ENCODE measurements around the gene CYP26C1.
A peak's percentile ranks its signal among the peaks of the same experiment; 100 is the strongest.

Gene CYP26C1

GRCh38 chr10:93110472-93111146 lies 50.0 kb downstream of the CYP26C1 start:
- DNase-seq (ENCODE audit: low read depth in 1 of 2, low spot score in 1 of 2) = no peak

GRCh38 chr10:93113042-93113441 lies 52.4 kb downstream of the CYP26C1 start:
- DNase-seq (ENCODE audit: low read depth in 1 of 2, low spot score in 1 of 2) = no peak

GRCh38 chr10:93115661-93116383 lies 55.2 kb downstream of the CYP26C1 start:
- peak; percentile 45 to 65 for DNase-seq (ENCODE audit: low read depth in 1 of 2, low spot score in 1 of 2)

All from activated CD4-positive, alpha-beta T cell treated with anti-CD3 and anti-CD28 coated beads, Interleukin-2, amount 50 U/mL, for 24 hours (primary cell).